Measurements from ENCODE around the gene ADCY5.

- TF ChIP-seq, protein P1, sequence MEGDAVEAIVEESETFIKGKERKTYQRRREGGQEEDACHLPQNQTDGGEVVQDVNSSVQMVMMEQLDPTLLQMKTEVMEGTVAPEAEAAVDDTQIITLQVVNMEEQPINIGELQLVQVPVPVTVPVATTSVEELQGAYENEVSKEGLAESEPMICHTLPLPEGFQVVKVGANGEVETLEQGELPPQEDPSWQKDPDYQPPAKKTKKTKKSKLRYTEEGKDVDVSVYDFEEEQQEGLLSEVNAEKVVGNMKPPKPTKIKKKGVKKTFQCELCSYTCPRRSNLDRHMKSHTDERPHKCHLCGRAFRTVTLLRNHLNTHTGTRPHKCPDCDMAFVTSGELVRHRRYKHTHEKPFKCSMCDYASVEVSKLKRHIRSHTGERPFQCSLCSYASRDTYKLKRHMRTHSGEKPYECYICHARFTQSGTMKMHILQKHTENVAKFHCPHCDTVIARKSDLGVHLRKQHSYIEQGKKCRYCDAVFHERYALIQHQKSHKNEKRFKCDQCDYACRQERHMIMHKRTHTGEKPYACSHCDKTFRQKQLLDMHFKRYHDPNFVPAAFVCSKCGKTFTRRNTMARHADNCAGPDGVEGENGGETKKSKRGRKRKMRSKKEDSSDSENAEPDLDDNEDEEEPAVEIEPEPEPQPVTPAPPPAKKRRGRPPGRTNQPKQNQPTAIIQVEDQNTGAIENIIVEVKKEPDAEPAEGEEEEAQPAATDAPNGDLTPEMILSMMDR (conservative IDR thresholded peaks at IDR 0.05) = no peak
- no peak for TF ChIP-seq ZFX (IDR thresholded peaks at IDR 0.05)
These were observed 151.9 kb downstream of the ADCY5 start for GRCh38 chr3:123296836-123297626.
